H1 (cell line): ENCODE results near the gene RAB36. TPM values are rescaled to one million over a fixed set of nuclear protein-coding genes. Genes with fewer than 3 reads are reported as not detected.

ENCODE experiments used
- CTCF ChIA-PET: fragments of 300-600 bp; sonication (Branson Sonifier 250); formaldehyde crosslinking; loops from one replicate; lab custom pipeline; 2021; ENCODE audit not compliant: partially characterized antibody; lab: Charles Lee
- POLR2A ChIA-PET: fragments of 300-600 bp; sonication (Branson Sonifier 250); formaldehyde crosslinking; loops from one replicate; lab custom pipeline; 2021; ENCODE audit warnings: inconsistent platforms; ENCODE audit not compliant: partially characterized antibody; lab: Charles Lee
- DNase-seq, 2 experiments: peaks; one replicate each; pipeline versions ENCODE4 v3.0.0 to v3.0.0-alpha.2; 2010 to 2022; ENCODE audit warnings: low spot score in 2 of 2, low read depth in 1 of 2, mixed read lengths in 1 of 2
- FAIRE-seq: peaks from 2 replicates; lab custom pipeline; 2011; peaks lifted over from hg19 to GRCh38; lab: Jason Lieb, UNC
- H2AFZ ChIP-seq: 2 replicates; pipeline ENCODE4 v1.8.1; 2012; ENCODE audit warnings: low read length, inconsistent platforms
- H2AK5ac ChIP-seq: 2 replicates; pipeline ENCODE4 v1.6.1; 2013; ENCODE audit warnings: low read depth, low read length
- H2BK120ac ChIP-seq: replicated peaks from 2 replicates; pipeline ENCODE3; 2013; ENCODE audit warnings: low read depth, low read length, inconsistent platforms
- H2BK12ac ChIP-seq: 2 replicates; pipeline ENCODE4 v1.6.1; 2013; ENCODE audit warnings: low read depth, low read length
- H2BK15ac ChIP-seq: 2 replicates; pipeline ENCODE4 v1.6.1; 2013; ENCODE audit warnings: low read length
- H2BK20ac ChIP-seq: 2 replicates; pipeline ENCODE4 v1.6.1; 2013; ENCODE audit warnings: low read length
- H2BK5ac ChIP-seq: 2 replicates; pipeline ENCODE4 v1.6.1; 2013; ENCODE audit warnings: low read depth, low read length
- H3K14ac ChIP-seq: 2 replicates; pipeline ENCODE4 v1.6.1; 2013; ENCODE audit warnings: inconsistent platforms; ENCODE audit not compliant: insufficient read length
- H3K18ac ChIP-seq: 2 replicates; pipeline ENCODE4 v1.6.1; 2013; ENCODE audit warnings: low read length; ENCODE audit errors: extremely low read depth
- H3K23ac ChIP-seq: 2 replicates; pipeline ENCODE4 v1.6.1; 2013; ENCODE audit warnings: inconsistent platforms; ENCODE audit not compliant: insufficient read length
- H3K23me2 ChIP-seq: 2 replicates; pipeline ENCODE4 v1.6.1; 2013; ENCODE audit warnings: low read depth, low read length
- H3K27ac ChIP-seq: 2 replicates; pipeline ENCODE4 v1.6.1; 2011; ENCODE audit warnings: low read depth, low read length, inconsistent platforms
- H3K27me3 ChIP-seq, 4 experiments: replicated peaks in 1 of 4; 1 replicate in 1 of 4; 2 replicates in 3 of 4; pipeline versions ENCODE4 v1.6.1 to v1.8.1; 2011 to 2013; ENCODE audit warnings: low read length in 3 of 4, mild to moderate bottlenecking in 3 of 4, inconsistent platforms in 2 of 4, mixed read lengths in 2 of 4, moderate library complexity in 1 of 4; ENCODE audit not compliant: control insufficient read depth in 3 of 4, insufficient read depth in 3 of 4; ENCODE audit errors: extremely low read depth in 1 of 4
- H3K36me3 ChIP-seq, 4 experiments: 2 replicates each; pipeline versions ENCODE4 v1.6.1 to v1.8.1; 2011 to 2013; ENCODE audit warnings: mild to moderate bottlenecking in 4 of 4, low read length in 3 of 4, moderate library complexity in 2 of 4, control low read depth in 1 of 4, inconsistent platforms in 1 of 4; ENCODE audit not compliant: insufficient read depth in 4 of 4, control insufficient read depth in 2 of 4
- H3K4ac ChIP-seq: replicated peaks from 2 replicates; pipeline ENCODE3; 2013; ENCODE audit warnings: low read length, low read depth, mixed read lengths, inconsistent platforms; ENCODE audit not compliant: insufficient read length
- H3K4me1 ChIP-seq, 4 experiments: replicated peaks in 1 of 4; 1 replicate in 1 of 4; 2 replicates in 3 of 4; pipeline versions ENCODE4 v1.6.1 to v1.8.1; 2011 to 2013; ENCODE audit warnings: low read length in 3 of 4, inconsistent platforms in 2 of 4, mixed read lengths in 1 of 4; ENCODE audit not compliant: insufficient read depth in 4 of 4, control insufficient read depth in 3 of 4
- H3K4me2 ChIP-seq, 2 experiments: 2 replicates each; pipeline versions ENCODE4 v1.6.1 to v1.8.1; 2011 to 2013; ENCODE audit warnings: low read depth in 2 of 2, low read length in 2 of 2, control low read depth in 1 of 2, inconsistent platforms in 1 of 2, mild to moderate bottlenecking in 1 of 2; ENCODE audit not compliant: insufficient read depth in 1 of 2
- H3K4me3 ChIP-seq, 4 experiments: fragments of 200-600, 300-600 bp in 1 of 4; sonication (generic), shearing (Covaris generic), sonication (Bioruptor Twin) in 1 of 4; 2 replicates each; pipeline versions ENCODE4 v1.5.1 to v1.8.1; 2011 to 2016; ENCODE audit warnings: low read length in 4 of 4, low read depth in 3 of 4, control low read depth in 2 of 4, inconsistent platforms in 2 of 4, mild to moderate bottlenecking in 2 of 4, mixed read lengths in 1 of 4, moderate library complexity in 1 of 4; ENCODE audit not compliant: insufficient read depth in 2 of 4; ENCODE audit errors: extremely low read depth in 1 of 4
- H3K56ac ChIP-seq: replicated peaks from 2 replicates; pipeline ENCODE3; 2013; ENCODE audit warnings: low read depth, mild to moderate bottlenecking, mixed read lengths, low read length, inconsistent platforms; ENCODE audit not compliant: insufficient read length
- H3K79me1 ChIP-seq: 2 replicates; pipeline ENCODE4 v1.6.1; 2013; ENCODE audit warnings: low read depth, low read length, control low read depth
- H3K79me2 ChIP-seq, 2 experiments: 2 replicates each; pipeline versions ENCODE4 v1.6.1 to v1.8.1; 2012 to 2013; ENCODE audit warnings: low read length in 2 of 2, mild to moderate bottlenecking in 2 of 2, inconsistent platforms in 1 of 2; ENCODE audit not compliant: insufficient read depth in 2 of 2, control insufficient read depth in 1 of 2
- H3K9ac ChIP-seq, 4 experiments: replicated peaks in 1 of 4; 1 replicate in 1 of 4; 2 replicates in 3 of 4; pipeline versions ENCODE4 v1.6.1 to v1.8.1; 2011 to 2013; ENCODE audit warnings: low read depth in 3 of 4, low read length in 3 of 4, control low read depth in 2 of 4, mild to moderate bottlenecking in 2 of 4, moderate library complexity in 2 of 4, inconsistent platforms in 1 of 4; ENCODE audit errors: extremely low read depth in 1 of 4
- H3K9me3 ChIP-seq, 2 experiments: 2 replicates each; pipeline versions ENCODE4 v1.6.1 to v1.8.1; 2012 to 2013; ENCODE audit warnings: mild to moderate bottlenecking in 2 of 2, moderate library complexity in 2 of 2, control low read depth in 1 of 2, inconsistent platforms in 1 of 2, low read depth in 1 of 2, low read length in 1 of 2, mixed read lengths in 1 of 2; ENCODE audit not compliant: insufficient read depth in 2 of 2
- H4K20me1 ChIP-seq, 2 experiments: replicated peaks in 1 of 2; 2 replicates each; pipeline versions ENCODE3 to v1.8.1; 2011 to 2013; ENCODE audit warnings: inconsistent platforms in 2 of 2, low read length in 2 of 2, mild to moderate bottlenecking in 1 of 2; ENCODE audit not compliant: insufficient read depth in 2 of 2, control insufficient read depth in 1 of 2
- H4K5ac ChIP-seq: 2 replicates; pipeline ENCODE4 v1.6.1; 2013; ENCODE audit warnings: low read length, low read depth, mixed read lengths, inconsistent platforms; ENCODE audit not compliant: insufficient read length
- H4K8ac ChIP-seq: 2 replicates; pipeline ENCODE4 v1.8.0; 2013; ENCODE audit warnings: mild to moderate bottlenecking, moderate library complexity, low read length, inconsistent platforms; ENCODE audit not compliant: insufficient read depth; ENCODE audit errors: extremely low read depth
- H4K91ac ChIP-seq: replicated peaks from 2 replicates; pipeline ENCODE3; 2013; ENCODE audit warnings: low read length, mixed read lengths, inconsistent platforms; ENCODE audit not compliant: insufficient read length
- CTBP2 ChIP-seq: IDR thresholded peaks from 2 replicates; pipeline ENCODE4 v1.7.0; 2011; ENCODE audit warnings: borderline replicate concordance, mild to moderate bottlenecking, moderate library complexity, mixed read lengths, low read length; ENCODE audit not compliant: insufficient read depth, insufficient read length
- CTCF ChIP-seq, 3 experiments: IDR thresholded peaks; 1 replicate in 2 of 3; 2 replicates in 1 of 3; pipeline versions ENCODE4 v1.5.1 to v1.6.1; 2011; ENCODE audit warnings: low read length in 3 of 3, mild to moderate bottlenecking in 3 of 3, inconsistent platforms in 2 of 3, low read depth in 1 of 3, moderate library complexity in 1 of 3; ENCODE audit not compliant: insufficient read depth in 1 of 3; ENCODE audit errors: control extremely low read depth in 1 of 3
- KDM5A ChIP-seq: fragments of 200-600 bp; IDR thresholded peaks from 2 replicates; pipeline ENCODE4 v1.7.1; 2012; ENCODE audit warnings: mild to moderate bottlenecking, low read length, inconsistent platforms, mixed read lengths
- RAD21 ChIP-seq, 2 experiments: IDR thresholded peaks in 1 of 2; conservative IDR thresholded peaks in 1 of 2; 2 replicates each; pipeline ENCODE4 v1.6.1; 2011; ENCODE audit warnings: low read depth in 2 of 2, low read length in 2 of 2, improper control_type of control experiment in 1 of 2, inconsistent platforms in 1 of 2, mild to moderate bottlenecking in 1 of 2, moderate library complexity in 1 of 2
- SRF ChIP-seq: IDR thresholded peaks from 2 replicates; pipeline ENCODE4 v1.6.1; 2011; ENCODE audit warnings: mild to moderate bottlenecking, low read depth, low read length, moderate library complexity
- USF2 ChIP-seq: IDR thresholded peaks from 2 replicates; pipeline ENCODE4 v1.6.1; 2011; ENCODE audit warnings: low read length, improper control_type of control experiment
- WGBS, 2 experiments: shearing (Covaris generic) in 1 of 2; methylation state at CpG; one replicate each; pipeline versions ENCODE4 v1.1.6 to v1.1.7; 2013 to 2015; ENCODE audit warnings: low lambda C conversion rate in 2 of 2, mixed read lengths in 2 of 2, inconsistent platforms in 1 of 2, low coverage in 1 of 2, missing lambda C conversion rate in 1 of 2; ENCODE audit not compliant: insufficient replicate concordance in 2 of 2, insufficient coverage in 1 of 2, insufficient read length in 1 of 2; ENCODE audit errors: extremely low coverage in 1 of 2, missing lambda C conversion rate in 1 of 2; 5-methylcytosine and 5-hydroxymethylcytosine counted together
- polyA plus RNA-seq, 7 experiments: library from polyadenylated mRNA; depleted of rRNA in 3 of 7; stranded (reverse) in 5 of 7; unstranded in 2 of 7; fragments of >200 nt in 5 of 7; fragments of 200-250 nt in 2 of 7; gene quantifications; 1 replicate in 5 of 7; 2 replicates in 1 of 7; 4 replicates in 1 of 7; pipeline versions ENCODE4 v1.2.1 to v1.2.3, GENCODE V29; 2011 to 2013; ENCODE audit warnings: missing spikeins in 2 of 7, mixed read lengths in 2 of 7
- total RNA-seq: library from RNA; stranded (reverse); fragmentation: NEBNext Ultra II Directional; extraction: Animal tissue kit (Norgen Biotek cat#: 25700); gene quantifications from 2 replicates; pipeline ENCODE4 v1.2.1, GENCODE V29; 2021

RAB36 gene
- total and polyA plus RNA-seq, 2 of the 8 experiments (the other 6 are each of a cell fraction or from before 2014, with no cell fraction given) = 1.0 to 1.5 TPM

GRCh38 chr22:23156286-23156685 is 11.0 kb downstream of the RAB36 start:
- no peaks in the 10 kb centered on the region for H3K79me1 ChIP-seq
- POLR2A ChIA-PET = interaction anchor here (2.0 kb wide), 1 partner anchor 10 kb away, joined by 6 read pairs; no protein-coding TSS in a partner anchor
- H4K20me1 ChIP-seq = no peaks in the 10 kb centered on the region
- no peak overlapping the region for H3K18ac ChIP-seq
- no peak overlapping the region for H2BK5ac ChIP-seq
- H2AK5ac ChIP-seq = no peak overlapping the region
- FAIRE-seq = no peak
- H4K5ac ChIP-seq = no peak overlapping the region
- TF ChIP-seq CTCF (IDR thresholded peaks at IDR 0.05; ENCODE audit: control extremely low read depth in 1 of 3, insufficient read depth in 1 of 3, low read depth in 1 of 3, low read length in 3 of 3) (peak; percentile 44 to 70 (median 46)), CTBP2 (no peak), RAD21 (IDR thresholded peaks at IDR 0.05 in 1 of 2, conservative IDR thresholded peaks at IDR 0.05 in 1 of 2; ENCODE audit: low read depth in 2 of 2, low read length in 2 of 2) (peak; percentile 14 to 23; a peak in 2 of 4 replicates), USF2 (no peak), KDM5A (no peak), SRF (no peak)
- TF ChIP-seq, all 59 proteins: peak for 2
- no peaks in the 10 kb centered on the region for H3K9me3 ChIP-seq
- no peaks in the 10 kb centered on the region for H3K23me2 ChIP-seq
- no peak overlapping the region for H3K14ac ChIP-seq
- no peak overlapping the region for H2BK12ac ChIP-seq
- H3K56ac ChIP-seq = no peak overlapping the region
- H3K23ac ChIP-seq = no peak overlapping the region
- no peak overlapping the region for H3K9ac ChIP-seq
- H3K4me2 ChIP-seq = no peak overlapping the region
- peaks cover 0 to 22% (median 8%) of the 10 kb centered on the region in 4 experiments; a peak in 4 of 7 replicates for H3K4me1 ChIP-seq
- no peak overlapping the region for H2AFZ ChIP-seq
- H2BK120ac ChIP-seq = no peak overlapping the region
- H3K27ac ChIP-seq = no peak overlapping the region
- no peaks in the 10 kb centered on the region for H3K27me3 ChIP-seq
- CTCF ChIA-PET = interaction anchor here (0.7 to 4.7 kb wide), 33 partner anchors 10 to 230 kb away, joined by 3 to 49 read pairs (median 5); partner anchors contain the start of genes RAB36 and RSPH14
- WGBS, 2 experiments = 47% methylated on average over 8 of the region's 8 CpGs; no CpG with 5 or more reads in 1 of the 2 experiments
- no peak overlapping the region for H4K8ac ChIP-seq
- no peaks in the 10 kb centered on the region for H3K36me3 ChIP-seq
- no peak for DNase-seq
- H2BK20ac ChIP-seq = no peak overlapping the region
- H4K91ac ChIP-seq = no peak overlapping the region
- no peaks in the 10 kb centered on the region for H3K79me2 ChIP-seq
- H3K4me3 ChIP-seq = no peak overlapping the region; a peak in 1 of 8 replicates
- H2BK15ac ChIP-seq = 0 out of 2 replicates have a peak overlapping the region, but pooled peaks have one; percentile 61
- no peak overlapping the region for H3K4ac ChIP-seq
